ENCODE measurements around the gene NFRKB.

NFRKB gene

GRCh38 chr11:129938764-129939163 is 43.4 kb upstream of the NFRKB start:
- H3K27me3 ChIP-seq (ENCODE audit: low read depth, low read length) = no peaks in the 10 kb centered on the region
- TF ChIP-seq CTCF (IDR thresholded peaks at IDR 0.05; ENCODE audit: low read depth, low read length) (no peak), EZH2phosphoT487 (IDR thresholded peaks at IDR 0.05; ENCODE audit: low read depth) (no peak)

GRCh38 chr11:129937592-129938238 is 42.3 kb upstream of the NFRKB start:
- H3K27ac ChIP-seq (ENCODE audit: low read length) = no peak overlapping the region
- peaks cover 3% of the 10 kb centered on the region for H3K36me3 ChIP-seq (replicated peaks; ENCODE audit: low read depth, low read length)
- H3K4me2 ChIP-seq (ENCODE audit: low read length) = no peak overlapping the region
- no peak for TF ChIP-seq EZH2phosphoT487 (IDR thresholded peaks at IDR 0.05; ENCODE audit: low read depth)
- TF ChIP-seq CTCF (IDR thresholded peaks at IDR 0.05; ENCODE audit: low read depth, low read length) = no peak
- no peaks in the 10 kb centered on the region for H4K20me1 ChIP-seq (ENCODE audit: insufficient read depth, low read length)
- H3K4me1 ChIP-seq (ENCODE audit: low read length) = no peaks in the 10 kb centered on the region
- no peaks in the 10 kb centered on the region for H3K27me3 ChIP-seq (ENCODE audit: low read depth, low read length)
- H3K79me2 ChIP-seq (ENCODE audit: low read length) = no peaks in the 10 kb centered on the region
- no peak overlapping the region for H3K9ac ChIP-seq (ENCODE audit: low read length)
- no peaks in the 10 kb centered on the region for H3K9me3 ChIP-seq (ENCODE audit: insufficient read depth, low read length)
- no peak overlapping the region for H3K4me3 ChIP-seq (ENCODE audit: low read length)
- no peak overlapping the region for H2AFZ ChIP-seq (ENCODE audit: low read depth, low read length)

More at GRCh38 chr11:129938764-129939163, 43.4 kb upstream of the NFRKB start:
- Histone ChIP-seq H3K79me2 (ENCODE audit: low read length) (no peaks in the 10 kb centered on the region), H2AFZ (ENCODE audit: low read depth, low read length) (no peak overlapping the region), H3K4me2 (ENCODE audit: low read length) (no peak overlapping the region), H4K20me1 (ENCODE audit: insufficient read depth, low read length) (no peaks in the 10 kb centered on the region), H3K4me1 (ENCODE audit: low read length) (no peaks in the 10 kb centered on the region), H3K9me3 (ENCODE audit: insufficient read depth, low read length) (no peaks in the 10 kb centered on the region), H3K36me3 (replicated peaks; ENCODE audit: low read depth, low read length) (peaks cover 3% of the 10 kb centered on the region), H3K9ac (ENCODE audit: low read length) (no peak overlapping the region), H3K27ac (ENCODE audit: low read length) (no peak overlapping the region), H3K4me3 (ENCODE audit: low read length) (no peak overlapping the region)

GRCh38 chr11:129935723-129936122 is 40.3 kb upstream of the NFRKB start:
- TF ChIP-seq EZH2phosphoT487 (IDR thresholded peaks at IDR 0.05; ENCODE audit: low read depth) = no peak
- TF ChIP-seq CTCF (IDR thresholded peaks at IDR 0.05; ENCODE audit: low read depth, low read length) = no peak
- H3K27ac ChIP-seq (ENCODE audit: low read length) = no peak overlapping the region
- H3K9me3 ChIP-seq (ENCODE audit: insufficient read depth, low read length) = no peaks in the 10 kb centered on the region
- no peak overlapping the region for H3K4me3 ChIP-seq (ENCODE audit: low read length)
- H3K36me3 ChIP-seq (replicated peaks; ENCODE audit: low read depth, low read length) = no peaks in the 10 kb centered on the region
- H3K4me2 ChIP-seq (ENCODE audit: low read length) = no peak overlapping the region
- H4K20me1 ChIP-seq (ENCODE audit: insufficient read depth, low read length) = no peaks in the 10 kb centered on the region
- no peaks in the 10 kb centered on the region for H3K4me1 ChIP-seq (ENCODE audit: low read length)
- no peak overlapping the region for H3K9ac ChIP-seq (ENCODE audit: low read length)
- H3K79me2 ChIP-seq (ENCODE audit: low read length) = no peaks in the 10 kb centered on the region
- no peaks in the 10 kb centered on the region for H3K27me3 ChIP-seq (ENCODE audit: low read depth, low read length)
- no peak overlapping the region for H2AFZ ChIP-seq (ENCODE audit: low read depth, low read length)

- Histone ChIP-seq H3K9ac (ENCODE audit: low read length) (no peak overlapping the region), H3K79me2 (ENCODE audit: low read length) (no peaks in the 10 kb centered on the region), H3K36me3 (replicated peaks; ENCODE audit: low read depth, low read length) (no peaks in the 10 kb centered on the region), H3K9me3 (ENCODE audit: insufficient read depth, low read length) (no peaks in the 10 kb centered on the region), H4K20me1 (ENCODE audit: insufficient read depth, low read length) (no peaks in the 10 kb centered on the region), H3K4me3 (ENCODE audit: low read length) (no peak overlapping the region), H3K27me3 (ENCODE audit: low read depth, low read length) (no peaks in the 10 kb centered on the region), H3K27ac (ENCODE audit: low read length) (no peak overlapping the region), H3K4me1 (ENCODE audit: low read length) (no peaks in the 10 kb centered on the region), H2AFZ (ENCODE audit: low read depth, low read length) (no peak overlapping the region), H3K4me2 (ENCODE audit: low read length) (no peak overlapping the region)
- no peak for TF ChIP-seq EZH2phosphoT487 (IDR thresholded peaks at IDR 0.05; ENCODE audit: low read depth)
- no peak for TF ChIP-seq CTCF (IDR thresholded peaks at IDR 0.05; ENCODE audit: low read depth, low read length)
Observed at GRCh38 chr11:129933891-129934290, 38.5 kb upstream of the NFRKB start.
